Measurements from ENCODE around the gene GREB1L. TPM values are rescaled to one million over a fixed set of nuclear protein-coding genes. Genes with fewer than 3 reads are reported as not detected.
A peak's percentile ranks its signal among the peaks of the same experiment; 100 is the strongest.
"Not testable (repeated sequence)": the region's sequence is repeated elsewhere in the genome, so short reads cannot be mapped to it uniquely, and the experiment has no call there.

GREB1L gene
- 0.31 TPM for polyA plus RNA-seq (2012; ENCODE audit: low read depth, missing spikeins)

DNA sequence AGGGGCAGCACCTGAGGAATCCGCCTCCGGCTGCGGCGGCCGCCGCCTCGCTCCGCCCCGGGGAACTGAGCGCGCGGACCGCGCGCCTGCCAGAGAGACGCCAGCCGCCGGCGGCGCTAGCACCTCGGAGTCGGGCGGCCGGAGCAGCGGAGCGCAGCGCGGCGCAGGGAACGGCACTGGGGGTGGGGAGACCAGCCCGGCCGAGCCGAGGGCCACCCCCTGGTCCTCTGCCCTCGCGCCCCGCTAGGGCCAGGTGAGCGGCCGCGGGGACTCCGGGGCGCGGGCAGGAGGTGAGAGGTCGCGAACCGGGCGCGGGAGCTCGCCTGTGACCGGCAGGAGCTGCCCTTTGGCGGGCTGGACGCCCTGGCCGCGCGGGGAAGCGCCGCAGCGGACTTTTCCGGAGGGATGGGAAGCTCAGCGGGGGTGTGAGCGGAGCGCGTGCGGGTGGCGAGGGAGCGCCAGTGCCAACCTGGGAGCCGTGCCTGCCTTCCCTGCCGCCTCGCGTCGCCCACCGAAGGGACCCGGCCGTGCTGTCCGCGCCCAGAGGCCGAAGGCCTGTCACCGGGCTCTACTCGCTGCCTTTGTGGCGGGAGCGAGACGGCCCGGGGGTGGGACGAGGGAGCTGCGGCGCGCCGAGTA is at the start of gene GREB1L:
GREB1L (plus strand) TSS at position 92 of the 639 bp plus-strand sequence. CDS start 141,287 bp downstream, outside the sequence.
- peak; percentile 55 for DNase-seq (ENCODE audit: insufficient read length, low spot score)
- no peak for FAIRE-seq
- no peak for TF ChIP-seq POU2F2 (IDR thresholded peaks at IDR 0.05; ENCODE audit: low read depth, low read length)
- TF ChIP-seq POLR2A (IDR thresholded peaks at IDR 0.05; ENCODE audit: low read depth, low read length), result no peak
- no peak for TF ChIP-seq PAX5 (IDR thresholded peaks at IDR 0.05; ENCODE audit: insufficient read depth, low read length, severe bottlenecking)
- TF ChIP-seq POLR2AphosphoS5 (IDR thresholded peaks at IDR 0.05; ENCODE audit: low read depth, low read length), result no peak
- TF ChIP-seq SPI1 (IDR thresholded peaks at IDR 0.05; ENCODE audit: low read depth, low read length), result no peak
- no peak for TF ChIP-seq TAF1 (IDR thresholded peaks at IDR 0.05; ENCODE audit: low read depth, low read length)

GRCh38 chr18:21192308-21192624 is 49.8 kb upstream of the GREB1L start:
- TF ChIP-seq POLR2AphosphoS5 (IDR thresholded peaks at IDR 0.05; ENCODE audit: low read depth, low read length), result no peak
- no peak for TF ChIP-seq SPI1 (IDR thresholded peaks at IDR 0.05; ENCODE audit: low read depth, low read length)
- FAIRE-seq (no peak), DNase-seq (ENCODE audit: insufficient read length, low spot score) (no peak)

- TF ChIP-seq POLR2AphosphoS5 (IDR thresholded peaks at IDR 0.05; ENCODE audit: low read depth, low read length) (no peak), PAX5 (IDR thresholded peaks at IDR 0.05; ENCODE audit: insufficient read depth, low read length, severe bottlenecking) (no peak), POLR2A (IDR thresholded peaks at IDR 0.05; ENCODE audit: low read depth, low read length) (no peak), POU2F2 (IDR thresholded peaks at IDR 0.05; ENCODE audit: low read depth, low read length) (no peak), TAF1 (IDR thresholded peaks at IDR 0.05; ENCODE audit: low read depth, low read length) (no peak), SPI1 (IDR thresholded peaks at IDR 0.05; ENCODE audit: low read depth, low read length) (no peak)
- FAIRE-seq, result peak; percentile 66
- DNase-seq (ENCODE audit: insufficient read length, low spot score), result peak; percentile 9
Measured at GRCh38 chr18:21194871-21195771, 46.9 kb upstream of the GREB1L start.

GRCh38 chr18:21196426-21196825 is 45.6 kb upstream of the GREB1L start:
- TF ChIP-seq POLR2AphosphoS5 (IDR thresholded peaks at IDR 0.05; ENCODE audit: low read depth, low read length) (no peak), POLR2A (IDR thresholded peaks at IDR 0.05; ENCODE audit: low read depth, low read length) (no peak), POU2F2 (IDR thresholded peaks at IDR 0.05; ENCODE audit: low read depth, low read length) (no peak), SPI1 (IDR thresholded peaks at IDR 0.05; ENCODE audit: low read depth, low read length) (no peak), TAF1 (IDR thresholded peaks at IDR 0.05; ENCODE audit: low read depth, low read length) (no peak), PAX5 (IDR thresholded peaks at IDR 0.05; ENCODE audit: insufficient read depth, low read length, severe bottlenecking) (no peak)
- no peak for DNase-seq (ENCODE audit: insufficient read length, low spot score)
- no peak for FAIRE-seq

DNA sequence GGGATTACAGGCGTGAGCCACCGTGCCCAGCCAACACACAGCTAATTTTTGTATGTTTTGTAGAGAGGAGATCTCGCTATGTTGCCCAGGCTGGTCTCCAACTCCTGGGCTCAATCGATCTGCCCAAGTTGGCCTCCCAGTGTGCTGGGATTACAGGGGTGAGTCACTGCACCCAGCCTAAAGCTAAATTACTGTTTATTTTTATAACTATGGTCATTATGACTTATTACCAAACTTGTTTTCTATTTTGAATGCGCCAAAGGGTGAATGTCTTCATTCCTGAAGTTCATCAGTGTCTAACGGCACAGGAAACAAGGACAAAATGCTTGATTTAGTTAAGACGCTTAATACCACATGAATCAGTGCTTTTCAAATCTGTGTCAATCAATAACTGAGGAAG is 38.9 kb upstream of the GREB1L start:
- DNase-seq (ENCODE audit: insufficient read length, low spot score) (no peak), FAIRE-seq (no peak)
- TF ChIP-seq POU2F2 (IDR thresholded peaks at IDR 0.05; ENCODE audit: low read depth, low read length) (no peak), SPI1 (IDR thresholded peaks at IDR 0.05; ENCODE audit: low read depth, low read length) (no peak), POLR2A (IDR thresholded peaks at IDR 0.05; ENCODE audit: low read depth, low read length) (no peak), TAF1 (IDR thresholded peaks at IDR 0.05; ENCODE audit: low read depth, low read length) (no peak), POLR2AphosphoS5 (IDR thresholded peaks at IDR 0.05; ENCODE audit: low read depth, low read length) (no peak), PAX5 (IDR thresholded peaks at IDR 0.05; ENCODE audit: insufficient read depth, low read length, severe bottlenecking) (no peak)

DNA sequence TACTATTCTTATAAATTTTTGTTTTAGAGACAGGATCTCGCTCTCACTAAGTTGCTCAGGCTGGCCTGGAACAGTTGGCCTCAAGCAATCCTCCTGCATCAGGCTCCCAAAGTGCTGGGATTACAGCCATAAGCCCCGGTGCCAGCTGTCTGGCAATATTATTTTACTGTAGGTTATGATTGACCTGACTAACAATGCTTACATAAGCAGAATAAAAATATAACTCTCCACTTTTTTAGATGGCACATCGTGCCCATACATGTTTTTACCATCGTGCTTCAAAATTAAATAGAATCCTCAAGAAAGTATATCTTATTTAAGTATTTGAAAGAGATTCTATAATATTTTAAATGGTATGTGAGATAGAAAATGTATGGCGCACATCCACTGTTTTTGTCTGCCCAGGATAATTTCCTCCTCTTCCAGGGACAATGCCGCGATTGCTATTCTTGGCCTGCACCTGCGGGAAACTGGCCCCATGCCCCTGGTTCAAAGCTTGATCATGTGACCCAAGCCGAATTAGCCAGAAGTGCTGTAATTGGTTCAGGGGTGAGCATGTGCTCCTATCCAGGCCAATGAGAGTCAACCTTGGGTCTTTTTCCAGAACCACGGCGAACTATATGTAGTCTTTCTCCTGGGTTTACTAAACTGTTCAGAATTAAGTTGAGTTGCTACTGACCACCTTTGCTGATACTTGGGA is 38.3 kb upstream of the GREB1L start:
- TF ChIP-seq PAX5 (IDR thresholded peaks at IDR 0.05; ENCODE audit: insufficient read depth, low read length, severe bottlenecking), result no peak
- no peak for TF ChIP-seq TAF1 (IDR thresholded peaks at IDR 0.05; ENCODE audit: low read depth, low read length)
- no peak for TF ChIP-seq POU2F2 (IDR thresholded peaks at IDR 0.05; ENCODE audit: low read depth, low read length)
- no peak for TF ChIP-seq SPI1 (IDR thresholded peaks at IDR 0.05; ENCODE audit: low read depth, low read length)
- no peak for TF ChIP-seq POLR2A (IDR thresholded peaks at IDR 0.05; ENCODE audit: low read depth, low read length)
- TF ChIP-seq POLR2AphosphoS5 (IDR thresholded peaks at IDR 0.05; ENCODE audit: low read depth, low read length), result no peak
- no peak for DNase-seq (ENCODE audit: insufficient read length, low spot score)
- no peak for FAIRE-seq

DNA sequence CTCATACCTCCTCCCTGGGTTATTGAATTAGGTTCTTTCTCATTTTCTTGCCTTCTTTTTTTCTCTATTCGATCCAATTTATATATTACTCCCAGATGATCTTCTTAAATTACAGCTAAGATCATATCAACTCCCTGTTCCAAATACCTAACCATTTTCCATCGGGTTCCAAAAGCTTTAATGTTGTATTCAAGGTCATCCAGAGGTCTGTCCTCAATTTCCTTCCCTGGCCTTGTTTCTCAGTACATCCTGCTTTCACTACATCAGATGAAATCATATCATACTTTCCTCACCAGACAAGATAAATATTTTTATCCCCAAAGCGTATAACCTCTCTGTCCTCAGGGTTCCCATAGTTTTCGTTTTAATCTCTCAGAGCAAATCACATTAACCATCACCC is 36.3 kb upstream of the GREB1L start:
- DNase-seq (ENCODE audit: insufficient read length, low spot score) (no peak), FAIRE-seq (no peak)
- TF ChIP-seq TAF1 (IDR thresholded peaks at IDR 0.05; ENCODE audit: low read depth, low read length), result no peak
- TF ChIP-seq POLR2A (IDR thresholded peaks at IDR 0.05; ENCODE audit: low read depth, low read length), result no peak
- TF ChIP-seq SPI1 (IDR thresholded peaks at IDR 0.05; ENCODE audit: low read depth, low read length), result no peak
- no peak for TF ChIP-seq PAX5 (IDR thresholded peaks at IDR 0.05; ENCODE audit: insufficient read depth, low read length, severe bottlenecking)
- TF ChIP-seq POLR2AphosphoS5 (IDR thresholded peaks at IDR 0.05; ENCODE audit: low read depth, low read length), result no peak
- no peak for TF ChIP-seq POU2F2 (IDR thresholded peaks at IDR 0.05; ENCODE audit: low read depth, low read length)

DNA sequence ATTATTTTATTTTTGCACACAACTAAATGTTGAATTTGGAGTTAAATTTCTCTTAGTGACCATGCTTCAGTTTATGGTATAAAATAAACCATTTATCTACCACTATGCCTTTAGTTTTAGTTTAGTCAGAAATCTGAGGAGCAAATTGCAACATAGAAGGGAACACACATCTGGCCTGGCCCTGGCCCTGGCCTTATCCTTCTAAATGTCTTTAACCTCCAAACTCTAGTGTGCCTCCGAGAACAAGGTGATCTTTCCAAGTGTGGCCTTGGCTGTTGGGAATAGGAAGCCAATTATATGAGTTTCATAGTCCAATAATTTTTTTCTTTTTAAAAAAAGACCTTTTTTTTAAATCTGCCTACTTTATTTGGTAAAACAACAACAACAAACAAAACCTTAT is 31.8 kb upstream of the GREB1L start:
- no peak for FAIRE-seq
- TF ChIP-seq POLR2AphosphoS5 (IDR thresholded peaks at IDR 0.05; ENCODE audit: low read depth, low read length), result no peak
- no peak for TF ChIP-seq TAF1 (IDR thresholded peaks at IDR 0.05; ENCODE audit: low read depth, low read length)
- no peak for DNase-seq (ENCODE audit: insufficient read length, low spot score)

DNA sequence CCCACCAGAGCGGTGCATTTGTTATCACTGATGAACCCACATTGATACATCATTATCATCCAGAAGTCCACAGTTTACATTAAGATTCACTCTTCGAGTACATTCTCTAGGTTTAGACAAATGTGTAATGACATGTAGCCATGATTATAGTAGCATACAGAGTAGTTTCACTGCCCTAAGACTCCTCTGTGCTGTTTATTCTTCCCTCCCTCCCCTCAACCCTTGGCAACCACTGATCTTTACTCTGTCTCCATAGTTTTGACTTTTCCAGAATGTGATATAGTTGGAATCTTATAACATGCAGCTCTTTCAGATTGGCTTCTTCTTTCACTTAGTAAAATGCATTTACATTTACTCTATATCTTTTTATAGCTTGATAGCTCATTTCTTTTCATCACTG is 31.2 kb upstream of the GREB1L start:
- FAIRE-seq, result no peak
- TF ChIP-seq TAF1 (IDR thresholded peaks at IDR 0.05; ENCODE audit: low read depth, low read length) (no peak), SPI1 (IDR thresholded peaks at IDR 0.05; ENCODE audit: low read depth, low read length) (no peak), POLR2AphosphoS5 (IDR thresholded peaks at IDR 0.05; ENCODE audit: low read depth, low read length) (no peak), POLR2A (IDR thresholded peaks at IDR 0.05; ENCODE audit: low read depth, low read length) (no peak), PAX5 (IDR thresholded peaks at IDR 0.05; ENCODE audit: insufficient read depth, low read length, severe bottlenecking) (no peak), POU2F2 (IDR thresholded peaks at IDR 0.05; ENCODE audit: low read depth, low read length) (no peak)
- DNase-seq (ENCODE audit: insufficient read length, low spot score), result no peak

GRCh38 chr18:21214409-21214808 is 27.6 kb upstream of the GREB1L start:
- DNase-seq (ENCODE audit: insufficient read length, low spot score); FAIRE-seq: not testable (repeated sequence)
